B cell (primary cell): Measurements from ENCODE around the gene ARHGEF38.

Experiments
- EZH2 ChIP-seq: IDR thresholded peaks from 2 replicates; pipeline ENCODE4 v1.6.1; 2012; ENCODE audit warnings: borderline replicate concordance, low read depth, mild to moderate bottlenecking, moderate library complexity, low read length; ENCODE audit not compliant: insufficient read depth, poor library complexity, severe bottlenecking
- TF ChIP-seq, protein P1 (sequence below): fragments of 200-600 bp; IDR thresholded peaks from one replicate; pipeline ENCODE4 v1.8.0; 2022; ENCODE audit warnings: antibody characterized with exemption, mild to moderate bottlenecking

DNA sequence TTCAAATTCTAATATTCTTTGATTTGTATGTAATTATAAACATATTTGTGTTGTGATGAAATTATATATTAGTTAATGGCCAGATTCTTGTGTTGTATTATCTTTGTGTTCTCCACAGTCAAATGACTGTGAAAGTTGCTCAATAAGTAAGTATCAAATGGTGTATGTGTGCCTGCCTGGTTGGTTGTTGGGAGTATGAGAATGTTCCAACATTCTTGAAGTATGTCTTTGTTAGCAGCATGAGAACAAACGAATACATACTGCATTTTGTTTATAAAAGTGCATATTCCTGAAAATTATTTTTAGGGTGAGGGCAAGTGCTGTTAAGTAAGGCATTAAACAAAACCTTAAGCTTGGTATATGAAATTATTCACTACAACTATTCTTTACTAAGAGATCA, 16.2 kb downstream of the ARHGEF38 start:
- TF ChIP-seq, protein P1, sequence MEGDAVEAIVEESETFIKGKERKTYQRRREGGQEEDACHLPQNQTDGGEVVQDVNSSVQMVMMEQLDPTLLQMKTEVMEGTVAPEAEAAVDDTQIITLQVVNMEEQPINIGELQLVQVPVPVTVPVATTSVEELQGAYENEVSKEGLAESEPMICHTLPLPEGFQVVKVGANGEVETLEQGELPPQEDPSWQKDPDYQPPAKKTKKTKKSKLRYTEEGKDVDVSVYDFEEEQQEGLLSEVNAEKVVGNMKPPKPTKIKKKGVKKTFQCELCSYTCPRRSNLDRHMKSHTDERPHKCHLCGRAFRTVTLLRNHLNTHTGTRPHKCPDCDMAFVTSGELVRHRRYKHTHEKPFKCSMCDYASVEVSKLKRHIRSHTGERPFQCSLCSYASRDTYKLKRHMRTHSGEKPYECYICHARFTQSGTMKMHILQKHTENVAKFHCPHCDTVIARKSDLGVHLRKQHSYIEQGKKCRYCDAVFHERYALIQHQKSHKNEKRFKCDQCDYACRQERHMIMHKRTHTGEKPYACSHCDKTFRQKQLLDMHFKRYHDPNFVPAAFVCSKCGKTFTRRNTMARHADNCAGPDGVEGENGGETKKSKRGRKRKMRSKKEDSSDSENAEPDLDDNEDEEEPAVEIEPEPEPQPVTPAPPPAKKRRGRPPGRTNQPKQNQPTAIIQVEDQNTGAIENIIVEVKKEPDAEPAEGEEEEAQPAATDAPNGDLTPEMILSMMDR, result no peak
- TF ChIP-seq EZH2, result no peak
